KMS-11 (cell line): ENCODE measurements around the gene RARS1.

Source experiments
- H2AFZ ChIP-seq: fragments of 200-600 bp; sonication (generic); 2 replicates; pipeline ENCODE4 v1.6.1; 2016; ENCODE audit warnings: antibody characterized with exemption, mixed run types, low read depth
- H3K27ac ChIP-seq: fragments of 200-600 bp; sonication (generic); 2 replicates; pipeline ENCODE4 v1.6.1; 2016; ENCODE audit warnings: mild to moderate bottlenecking, mixed run types
- H3K27me3 ChIP-seq: fragments of 200-600 bp; sonication (generic); 2 replicates; pipeline ENCODE4 v1.6.1; 2017; ENCODE audit warnings: mild to moderate bottlenecking, low read depth, mixed run types, moderate library complexity; ENCODE audit not compliant: insufficient read depth
- H3K36me3 ChIP-seq: fragments of 200-600 bp; sonication (generic); 2 replicates; pipeline ENCODE4 v1.6.1; 2017; ENCODE audit warnings: mild to moderate bottlenecking, mixed run types; ENCODE audit not compliant: insufficient read depth
- H3K4me1 ChIP-seq: fragments of 200-600 bp; sonication (generic); 2 replicates; pipeline ENCODE4 v1.6.1; 2016; ENCODE audit warnings: mild to moderate bottlenecking, low read depth, mixed run types; ENCODE audit not compliant: poor library complexity, severe bottlenecking
- H3K4me2 ChIP-seq: fragments of 200-600 bp; sonication (generic); 2 replicates; pipeline ENCODE4 v1.7.0; 2016; ENCODE audit warnings: mild to moderate bottlenecking, mixed run types
- H3K4me3 ChIP-seq: fragments of 200-600 bp; sonication (generic); IDR thresholded peaks from 2 replicates; pipeline ENCODE4 v1.6.1; 2017; ENCODE audit warnings: low read depth, low read length, mixed read lengths; ENCODE audit not compliant: insufficient read depth
- H3K79me2 ChIP-seq: fragments of 200-600 bp; sonication (generic); 2 replicates; pipeline ENCODE4 v1.6.1; 2016; ENCODE audit warnings: low read depth, mixed run types; ENCODE audit not compliant: insufficient read depth
- H3K9ac ChIP-seq: fragments of 200-600 bp; sonication (generic); 2 replicates; pipeline ENCODE4 v1.6.1; 2016; ENCODE audit warnings: mild to moderate bottlenecking, mixed run types
- H4K20me1 ChIP-seq: fragments of 200-600 bp; sonication (generic); 2 replicates; pipeline ENCODE4 v1.6.1; 2016; ENCODE audit warnings: mild to moderate bottlenecking, mixed run types; ENCODE audit not compliant: insufficient read depth
- CTCF ChIP-seq: fragments of 200-600 bp; sonication (generic); conservative IDR thresholded peaks from 2 replicates; pipeline ENCODE4 v1.6.1; 2017; ENCODE audit warnings: low read depth, mild to moderate bottlenecking, antibody characterized with exemption, low read length, moderate library complexity, mixed read lengths

The RARS1 gene

GRCh38 chr5:168480601-168481000 lies 5.7 kb upstream of the RARS1 start:
- H3K4me3 ChIP-seq = no peak overlapping the region
- H4K20me1 ChIP-seq = no peaks in the 10 kb centered on the region
- no peak overlapping the region for H2AFZ ChIP-seq
- H3K9ac ChIP-seq = no peak overlapping the region
- H3K79me2 ChIP-seq = no peaks in the 10 kb centered on the region
- H3K4me2 ChIP-seq = no peak overlapping the region
- H3K4me1 ChIP-seq = peaks cover 22% of the 10 kb centered on the region
- no peaks in the 10 kb centered on the region for H3K36me3 ChIP-seq
- no peak overlapping the region for H3K27ac ChIP-seq
- H3K27me3 ChIP-seq = no peaks in the 10 kb centered on the region
- no peak for TF ChIP-seq CTCF

GRCh38 chr5:168481330-168481788 lies 4.9 kb upstream of the RARS1 start:
- Histone ChIP-seq H3K79me2 (no peaks in the 10 kb centered on the region), H3K36me3 (no peaks in the 10 kb centered on the region), H3K4me1 (peaks cover 26% of the 10 kb centered on the region), H2AFZ (no peak overlapping the region), H3K27ac (no peak overlapping the region), H3K4me2 (no peak overlapping the region; the same call in 1 of the 2 replicates), H3K9ac (no peak overlapping the region), H4K20me1 (no peaks in the 10 kb centered on the region), H3K27me3 (no peaks in the 10 kb centered on the region), H3K4me3 (no peak overlapping the region)
- TF ChIP-seq CTCF = no peak

- Histone ChIP-seq H4K20me1 (no peaks in the 10 kb centered on the region), H2AFZ (no peak overlapping the region), H3K36me3 (no peaks in the 10 kb centered on the region), H3K9ac (no peak overlapping the region), H3K4me1 (peaks cover 27% of the 10 kb centered on the region), H3K4me2 (no peak overlapping the region), H3K27me3 (no peaks in the 10 kb centered on the region), H3K4me3 (no peak overlapping the region), H3K27ac (no peak overlapping the region), H3K79me2 (peaks cover 3% of the 10 kb centered on the region; the same call in 1 of the 2 replicates)
- TF ChIP-seq CTCF = no peak
Observed at GRCh38 chr5:168482361-168482760, 3.9 kb upstream of the RARS1 start.

GRCh38 chr5:168489059-168489458 lies 2.8 kb downstream of the RARS1 start:
- Histone ChIP-seq H3K9ac (no peak overlapping the region), H3K4me3 (no peak overlapping the region), H3K4me2 (no peak overlapping the region), H3K79me2 (peaks cover 12% of the 10 kb centered on the region; the same call in 1 of the 2 replicates), H2AFZ (no peak overlapping the region), H3K36me3 (no peaks in the 10 kb centered on the region; the same call in 1 of the 2 replicates), H3K27me3 (no peaks in the 10 kb centered on the region), H3K4me1 (peaks cover 10% of the 10 kb centered on the region), H3K27ac (no peak overlapping the region), H4K20me1 (no peaks in the 10 kb centered on the region)
- TF ChIP-seq CTCF = no peak
